NCI-H1694 treated with DMSO at 0.1 percent for 48 hours (cell line): ENCODE measurements around the gene USF1.
A peak's percentile ranks its signal among the peaks of the same experiment; 100 is the strongest.
"Not testable (repeated sequence)": the region's sequence is repeated elsewhere in the genome, so short reads cannot be mapped to it uniquely, and the experiment has no call there.

Source experiments
- DNase-seq: peaks from one replicate; lab custom pipeline; 2025; lab: John Stamatoyannopoulos, UW

The USF1 gene

GRCh38 chr1:161019111-161019660, 26.6 kb downstream of the USF1 start:
- DNase-seq, result not testable (repeated sequence)

GRCh38 chr1:161018631-161018930, 27.2 kb downstream of the USF1 start:
- no peak for DNase-seq

GRCh38 chr1:161017756-161018630, 27.8 kb downstream of the USF1 start:
- no peak for DNase-seq

GRCh38 chr1:161017181-161017580, 28.6 kb downstream of the USF1 start:
- DNase-seq, result not testable (repeated sequence)

- DNase-seq, result not testable (repeated sequence)
These were observed 29.1 kb downstream of the USF1 start for GRCh38 chr1:161016683-161017082.

GRCh38 chr1:161013488-161014230, 32.1 kb downstream of the USF1 start:
- DNase-seq, result no peak

- no peak for DNase-seq
These were observed 32.7 kb downstream of the USF1 start for GRCh38 chr1:161013131-161013487.

GRCh38 chr1:161012420-161012819, 33.4 kb downstream of the USF1 start:
- no peak for DNase-seq

- no peak for DNase-seq
These were observed 36.1 kb downstream of the USF1 start for GRCh38 chr1:161009602-161010211.

- no peak for DNase-seq
These were observed 36.8 kb downstream of the USF1 start for GRCh38 chr1:161008869-161009510.

- no peak for DNase-seq
These were observed 38.4 kb downstream of the USF1 start for GRCh38 chr1:161007369-161007768.

GRCh38 chr1:161006563-161006962, 39.2 kb downstream of the USF1 start:
- DNase-seq, result no peak

GRCh38 chr1:161001525-161001924, 44.3 kb downstream of the USF1 start:
- no peak for DNase-seq

GRCh38 chr1:161000736-161001480, 44.9 kb downstream of the USF1 start:
- DNase-seq, result no peak

GRCh38 chr1:160999376-160999775, 46.4 kb downstream of the USF1 start:
- no peak for DNase-seq

- DNase-seq, result peak; percentile 7
These were observed 48.3 kb downstream of the USF1 start for GRCh38 chr1:160997323-160998038.

- no peak for DNase-seq
These were observed 49.6 kb downstream of the USF1 start for GRCh38 chr1:160996178-160996577.

- DNase-seq, result peak; percentile 19
These were observed 52.1 kb downstream of the USF1 start for GRCh38 chr1:160993544-160994193.

GRCh38 chr1:160992036-160992435, 53.7 kb downstream of the USF1 start:
- DNase-seq, result not testable (repeated sequence)
